Hematopoietic multipotent progenitor cell treated with erythropoietin and hydrocortisone succinate and interleukin-3 and kit ligand, for 6 days (in vitro differentiated cells): ENCODE results near the gene SLC5A5.

Source experiments
- DNase-seq: peaks from one replicate; pipeline ENCODE4 v3.0.0-alpha.2; 2015

The SLC5A5 gene

DNA sequence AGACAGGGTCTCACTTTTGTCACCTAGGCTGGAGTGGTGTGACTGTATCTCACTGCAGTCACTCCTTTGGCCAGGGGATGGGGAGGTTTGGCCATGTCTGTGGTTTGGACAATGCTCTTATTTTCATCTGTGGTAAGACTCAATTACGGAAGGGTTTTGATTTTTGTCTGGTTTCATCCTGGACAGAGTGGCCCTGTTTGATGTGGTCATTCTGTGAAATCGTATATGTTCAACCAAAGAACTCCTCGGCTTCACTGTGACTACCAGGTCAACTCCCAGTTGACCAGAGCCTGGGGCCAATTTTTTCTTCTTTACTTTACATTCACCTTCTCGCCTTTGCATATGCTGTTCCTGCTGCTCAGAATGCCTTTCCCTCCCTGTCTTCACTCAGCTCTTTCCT, 54.3 kb downstream of the SLC5A5 start:
- no peak for DNase-seq

DNA sequence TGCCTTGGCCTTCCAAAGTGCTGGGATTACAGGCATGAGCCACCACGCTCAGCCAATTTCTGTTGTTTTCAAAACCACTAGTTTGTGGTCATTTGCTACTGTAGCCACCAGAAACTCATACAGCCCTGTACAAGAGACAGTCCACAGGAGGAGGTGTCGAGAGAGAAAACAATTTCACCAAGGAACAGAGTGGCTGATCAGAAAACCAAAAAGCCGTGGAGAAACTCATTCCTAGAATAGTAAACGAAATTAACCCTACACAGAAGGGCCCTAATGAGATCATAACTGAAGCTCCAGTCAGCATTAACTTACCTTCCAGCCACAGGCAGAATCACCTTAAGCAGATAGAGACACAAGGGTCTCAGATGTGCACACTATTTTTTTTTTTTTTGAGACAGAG, 57.3 kb downstream of the SLC5A5 start:
- DNase-seq, result no peak

DNA sequence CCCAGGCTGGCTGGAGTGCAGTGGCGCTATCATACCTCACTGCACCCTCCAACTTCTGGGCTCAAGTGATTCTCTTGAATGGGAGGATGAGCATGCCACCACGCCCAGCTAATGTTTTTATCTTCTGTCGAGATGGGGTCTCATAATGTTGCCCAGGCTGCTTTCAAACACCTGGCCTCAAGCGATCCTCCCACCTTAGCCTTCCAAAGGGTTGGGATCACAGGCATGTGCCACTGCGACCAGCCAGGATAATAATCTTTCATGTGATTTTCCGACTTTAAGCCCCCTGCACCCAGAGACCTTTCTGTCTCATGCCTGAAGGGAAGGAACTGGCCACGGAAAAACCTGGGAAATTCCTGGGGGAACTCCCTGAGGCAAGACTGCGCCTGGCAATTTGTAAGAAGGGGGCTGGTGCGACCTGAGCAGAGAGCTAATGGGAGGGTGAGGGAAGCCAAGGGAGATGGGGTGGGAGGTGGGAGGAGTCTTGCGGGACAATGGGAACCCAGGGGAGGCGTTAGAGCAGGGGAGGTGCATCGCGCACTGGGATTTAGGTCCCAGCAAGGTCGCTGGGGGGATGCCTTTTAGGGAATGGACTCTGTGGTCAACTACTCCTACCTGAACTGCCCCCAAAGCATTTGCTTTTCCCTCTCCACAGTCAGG, 59.9 kb downstream of the SLC5A5 start:
- DNase-seq, result no peak

DNA sequence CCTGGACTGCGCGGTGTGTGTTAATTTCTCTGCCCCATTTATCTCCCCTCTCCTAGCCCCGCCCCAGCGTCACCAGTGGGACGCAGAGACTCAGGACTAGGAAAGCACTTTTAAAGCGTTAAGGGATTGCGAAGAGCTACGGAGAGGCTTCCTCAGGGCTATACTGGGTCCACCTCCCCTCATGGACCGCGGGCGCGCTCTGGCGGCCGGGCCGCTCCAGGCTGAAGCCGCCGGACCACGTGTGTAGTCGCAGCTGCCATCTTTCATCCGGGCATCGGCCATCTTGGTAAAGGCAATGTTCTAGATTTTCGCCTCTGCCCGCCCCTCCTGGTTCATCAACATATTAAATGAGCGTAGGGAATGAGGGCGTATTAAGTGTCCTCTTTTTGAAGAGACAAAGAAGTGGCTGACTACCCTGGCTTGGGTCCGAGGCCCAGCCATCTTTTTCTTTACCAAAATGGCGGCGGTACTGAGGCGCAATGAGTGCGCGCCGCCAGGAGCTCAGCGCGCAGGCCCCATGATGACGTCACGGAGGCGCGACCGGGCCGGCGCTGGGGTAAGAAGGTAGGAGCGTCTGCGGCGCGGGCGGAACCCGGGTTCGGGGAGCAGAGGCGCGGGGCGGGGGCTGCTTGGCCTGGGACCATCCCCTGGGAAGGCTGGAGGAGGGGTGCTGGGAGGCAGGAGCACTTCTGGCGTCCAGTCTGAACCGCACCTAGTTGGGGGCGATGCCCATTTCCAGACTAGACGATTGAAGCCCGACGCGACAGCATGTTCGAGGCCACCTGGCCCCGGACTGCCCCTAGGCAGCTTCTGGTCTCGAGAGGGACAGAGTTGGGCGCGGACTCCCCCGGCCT, 61.0 kb downstream of the SLC5A5 start, which contains the start of gene CCDC124:
Gene CCDC124 (plus strand): TSS at position 531 of the 854 bp plus-strand sequence. CDS start 3,406 bp downstream, outside the sequence.
- peak; percentile 96 for DNase-seq

DNA sequence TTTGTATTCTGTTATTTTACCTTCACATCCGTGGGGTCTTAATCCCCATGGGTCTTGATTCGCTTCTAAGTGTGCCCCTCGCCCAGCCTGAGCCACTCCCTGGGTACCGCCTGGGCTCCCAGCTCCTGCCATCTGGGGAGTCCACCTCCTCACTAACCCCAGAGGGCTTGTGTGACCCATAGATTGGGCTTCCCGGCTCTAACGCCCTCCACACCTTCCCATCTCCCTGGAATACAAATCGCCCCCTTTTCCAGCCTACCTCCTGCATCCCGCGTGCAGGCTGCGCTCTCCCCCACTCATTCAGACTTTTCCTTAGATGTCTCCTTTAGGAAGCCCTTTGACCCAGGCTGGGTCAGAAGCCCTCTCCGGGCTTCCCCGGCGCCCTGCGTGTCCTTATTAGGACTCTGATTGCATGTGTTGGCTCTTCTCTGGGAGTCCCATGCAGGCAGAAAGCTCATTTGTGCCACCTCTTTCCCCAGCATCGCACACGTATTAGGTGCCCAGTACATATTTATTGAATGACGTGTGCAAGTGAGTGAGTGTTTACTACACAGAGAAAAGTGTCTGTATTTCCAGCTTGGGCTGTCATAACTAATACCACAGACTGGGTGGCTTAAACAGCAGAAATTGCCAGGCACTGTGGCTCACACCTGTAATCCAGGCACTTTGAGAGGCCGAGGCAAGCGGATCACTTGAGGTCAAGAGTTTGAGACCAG, 61.8 kb downstream of the SLC5A5 start:
- no peak for DNase-seq

DNA sequence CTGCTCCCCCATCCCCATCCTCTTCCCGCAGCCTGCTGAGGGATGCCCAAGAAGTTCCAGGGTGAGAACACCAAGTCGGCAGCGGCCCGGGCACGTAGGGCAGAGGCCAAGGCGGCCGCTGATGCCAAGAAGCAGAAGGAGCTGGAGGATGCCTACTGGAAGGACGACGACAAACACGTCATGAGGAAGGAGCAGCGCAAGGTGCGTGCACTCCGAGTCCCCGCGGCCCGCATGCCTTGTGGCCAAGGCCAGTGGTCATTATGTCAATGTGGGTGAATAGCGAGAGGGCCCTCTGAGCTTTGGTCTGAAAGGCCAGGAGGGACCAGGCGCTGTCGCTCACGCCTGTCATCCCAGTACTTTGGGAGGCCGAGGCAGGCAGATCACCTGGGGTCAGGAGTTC, 64.6 kb downstream of the SLC5A5 start:
- no peak for DNase-seq

DNA sequence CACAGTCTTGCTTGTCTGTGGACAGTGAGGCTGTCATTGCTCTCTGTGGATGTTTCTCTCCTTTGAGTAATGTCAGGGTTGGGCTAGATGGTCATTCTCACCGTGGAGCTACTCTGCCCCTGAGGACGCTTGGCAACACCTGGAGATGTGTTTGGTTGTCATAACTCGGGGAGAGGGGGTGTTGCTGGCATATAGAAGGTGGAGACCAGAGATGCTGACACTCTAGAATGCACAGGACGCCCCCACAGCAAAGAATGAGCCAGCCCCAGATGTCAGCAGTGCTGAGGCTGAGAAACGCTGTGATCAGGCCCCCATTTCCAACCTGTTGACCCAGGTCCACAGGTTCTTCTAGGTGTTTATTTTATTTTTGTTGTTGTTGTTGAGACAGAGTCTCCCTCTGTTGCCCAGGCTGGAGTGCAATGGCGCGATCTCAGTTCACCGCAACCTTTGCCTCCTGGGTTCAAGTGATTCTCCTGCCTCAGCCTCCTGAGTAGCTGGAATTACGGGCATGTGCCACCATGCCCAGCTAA, 65.7 kb downstream of the SLC5A5 start:
- DNase-seq, result no peak

DNA sequence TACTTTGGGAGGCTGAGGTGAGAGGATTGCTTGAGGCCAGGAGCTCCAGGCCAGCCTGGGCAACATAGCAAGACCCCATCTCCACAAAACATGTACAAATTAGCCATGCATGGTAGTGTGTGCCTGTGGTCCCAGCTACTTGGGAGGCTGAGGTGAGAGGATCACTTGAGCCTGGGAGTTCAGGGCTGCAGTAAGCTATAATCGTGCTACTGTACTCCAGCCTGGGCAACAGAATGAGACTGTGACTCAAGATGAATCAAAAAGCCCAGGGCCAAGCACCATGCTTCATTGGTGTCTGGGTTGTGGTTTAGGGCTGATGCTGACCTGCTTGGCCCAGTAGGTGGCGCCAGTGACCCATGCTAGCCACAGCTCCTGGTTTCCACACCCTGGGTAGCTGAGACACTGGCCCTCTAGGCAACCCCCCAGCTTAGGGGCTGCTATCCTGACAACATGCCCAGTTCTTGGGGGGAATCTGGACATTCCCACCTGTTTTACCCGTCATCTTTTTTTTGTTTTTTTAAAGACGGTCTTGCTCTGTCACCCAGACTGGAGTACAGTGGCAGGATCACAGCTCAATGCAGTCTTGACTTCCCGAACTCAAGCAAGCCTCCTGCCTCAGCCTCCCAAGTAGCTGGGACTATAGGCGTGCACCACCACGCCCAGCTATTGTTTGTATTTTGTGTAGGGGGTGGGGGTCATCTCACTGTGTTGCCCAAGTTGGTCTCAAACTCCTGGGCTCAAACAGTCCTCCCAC, 66.5 kb downstream of the SLC5A5 start:
- peak; percentile 89 for DNase-seq

DNA sequence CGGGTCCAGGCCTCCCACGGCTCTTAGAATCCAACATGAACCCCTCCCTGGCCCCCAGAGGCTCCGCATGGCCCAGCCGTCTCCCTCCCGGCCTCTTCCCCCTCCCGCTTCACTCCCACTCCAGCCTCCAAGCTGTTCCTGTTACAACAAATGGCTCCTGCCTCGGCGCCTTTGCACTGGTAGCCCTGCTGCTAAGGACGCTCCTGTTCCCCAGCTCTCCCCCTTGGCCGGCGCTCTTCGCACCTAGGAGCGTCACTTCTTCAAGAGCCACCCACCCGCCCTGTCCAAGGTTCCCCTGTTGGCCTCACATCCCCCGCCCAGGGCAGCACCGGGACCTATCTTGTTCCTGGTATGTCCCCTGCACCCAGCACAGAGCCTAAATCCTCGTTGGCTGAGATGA, 70.4 kb downstream of the SLC5A5 start:
- DNase-seq, result no peak

DNA sequence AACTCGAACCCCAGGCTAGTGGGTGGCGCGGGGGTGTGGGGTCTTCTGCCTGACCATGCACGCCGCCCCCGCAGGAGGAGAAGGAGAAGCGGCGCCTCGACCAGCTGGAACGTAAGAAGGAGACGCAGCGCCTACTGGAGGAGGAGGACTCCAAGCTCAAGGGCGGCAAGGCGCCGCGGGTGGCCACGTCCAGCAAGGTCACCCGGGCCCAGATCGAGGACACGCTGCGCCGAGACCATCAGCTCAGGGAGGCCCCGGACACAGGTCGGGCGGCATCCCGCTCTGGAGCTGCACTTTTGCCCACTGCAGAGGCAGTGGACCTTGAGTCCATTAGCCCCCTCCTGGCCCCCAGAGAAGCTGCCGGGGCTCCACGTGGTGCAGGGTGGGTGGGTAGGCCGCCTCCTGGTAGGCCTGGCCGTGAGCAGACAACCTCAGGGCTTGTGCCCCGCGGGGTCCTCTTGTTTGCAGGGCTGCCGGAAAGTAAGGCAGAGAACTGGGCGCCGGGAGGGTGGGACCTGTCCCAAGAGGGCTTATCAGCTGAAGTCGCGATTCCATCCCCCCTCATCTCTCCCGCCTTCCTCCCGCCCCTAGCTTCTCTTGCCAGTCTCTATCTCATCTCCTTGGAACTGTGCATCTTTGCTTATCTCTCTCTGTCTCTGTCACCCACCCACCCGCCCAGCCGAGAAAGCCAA, 71.0 kb downstream of the SLC5A5 start:
- DNase-seq, result peak; percentile 86

DNA sequence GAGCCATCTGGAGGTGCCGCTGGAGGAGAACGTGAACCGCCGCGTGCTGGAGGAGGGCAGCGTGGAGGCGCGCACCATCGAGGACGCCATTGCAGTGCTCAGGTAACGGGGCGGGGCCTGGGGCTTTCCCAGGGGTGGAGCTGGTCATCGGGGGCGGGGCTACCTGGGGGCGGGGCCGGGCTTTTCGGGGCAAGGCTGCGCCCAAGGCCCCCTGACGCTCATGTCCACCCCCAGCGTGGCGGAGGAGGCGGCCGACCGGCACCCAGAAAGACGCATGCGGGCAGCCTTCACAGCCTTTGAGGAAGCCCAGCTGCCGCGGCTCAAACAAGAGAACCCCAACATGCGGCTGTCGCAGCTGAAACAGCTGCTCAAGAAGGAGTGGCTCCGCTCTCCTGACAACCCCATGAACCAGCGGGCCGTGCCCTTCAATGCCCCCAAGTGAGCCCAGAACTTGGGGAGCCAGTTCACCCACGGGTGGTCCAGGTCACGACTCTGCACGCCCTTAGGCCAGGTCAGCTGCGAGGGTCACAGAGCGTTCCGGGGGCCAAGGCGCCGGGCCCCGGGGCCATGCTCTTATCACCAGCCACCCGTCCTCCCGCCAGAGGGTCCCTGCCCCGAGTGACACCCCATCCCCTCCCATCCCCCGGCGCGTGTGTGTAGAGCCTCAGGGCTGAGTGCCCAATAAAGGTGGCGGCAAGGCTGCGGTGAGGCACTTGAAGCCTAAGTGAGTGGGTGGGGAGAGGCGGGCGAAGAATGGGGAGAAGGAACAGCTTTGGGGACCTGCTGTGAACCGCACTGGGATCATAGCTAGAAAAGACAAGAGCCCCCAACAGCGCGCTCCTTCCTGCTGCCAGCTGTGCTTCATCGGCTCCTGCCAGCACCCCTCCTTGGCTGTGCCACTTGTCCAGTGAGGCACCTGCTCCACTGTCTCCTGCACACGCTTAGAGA, 71.8 kb downstream of the SLC5A5 start:
- no peak for DNase-seq

DNA sequence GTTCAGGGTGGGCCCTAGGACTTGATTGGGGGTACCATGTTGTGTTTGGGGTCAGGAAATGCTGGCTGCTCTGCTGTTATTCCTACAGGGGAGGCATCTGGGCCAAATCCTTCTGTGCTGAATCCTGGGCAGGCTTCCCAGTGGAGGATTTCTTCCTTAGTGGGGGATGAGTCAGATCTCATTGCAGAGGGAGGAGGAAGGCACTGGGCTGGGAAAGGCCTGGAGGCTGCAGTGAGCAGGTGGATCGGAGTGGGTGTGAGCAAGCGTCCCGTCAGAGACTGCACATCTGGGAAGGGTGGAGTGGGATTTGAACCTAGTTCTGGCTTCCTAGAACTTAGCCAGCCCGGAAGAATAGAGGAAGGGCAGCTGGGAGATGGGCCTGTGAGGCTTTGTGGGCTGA, 72.6 kb downstream of the SLC5A5 start:
- DNase-seq, result no peak
